ENCODE results near the gene SIX1. TPM values are rescaled to one million over a fixed set of nuclear protein-coding genes. Genes with fewer than 3 reads are reported as not detected.

The SIX1 gene
- 2.6 and 4.4 TPM in 2 replicates for polyA plus RNA-seq (2011; rRNA removed)
- polyA plus RNA-seq (2012; cell fraction: cytosol; rRNA removed), result 3.8 and 4.9 TPM in 2 replicates
- polyA plus RNA-seq (2012; cell fraction: nucleus; rRNA removed), result 4.2 and 6.7 TPM in 2 replicates
- polyA plus RNA-seq (2017; fragmentation: RNase III; extraction: RNeasy Plus Mini Kit Qiagen cat#74134 plus additional on column Dnase treatment), result 5.4 to 7.2 TPM (median 6.4 TPM) in 3 replicates
- polyA minus RNA-seq (2011; rRNA and poly(A)+ RNA removed), result 1.7 and 2.8 TPM in 2 replicates

DNA sequence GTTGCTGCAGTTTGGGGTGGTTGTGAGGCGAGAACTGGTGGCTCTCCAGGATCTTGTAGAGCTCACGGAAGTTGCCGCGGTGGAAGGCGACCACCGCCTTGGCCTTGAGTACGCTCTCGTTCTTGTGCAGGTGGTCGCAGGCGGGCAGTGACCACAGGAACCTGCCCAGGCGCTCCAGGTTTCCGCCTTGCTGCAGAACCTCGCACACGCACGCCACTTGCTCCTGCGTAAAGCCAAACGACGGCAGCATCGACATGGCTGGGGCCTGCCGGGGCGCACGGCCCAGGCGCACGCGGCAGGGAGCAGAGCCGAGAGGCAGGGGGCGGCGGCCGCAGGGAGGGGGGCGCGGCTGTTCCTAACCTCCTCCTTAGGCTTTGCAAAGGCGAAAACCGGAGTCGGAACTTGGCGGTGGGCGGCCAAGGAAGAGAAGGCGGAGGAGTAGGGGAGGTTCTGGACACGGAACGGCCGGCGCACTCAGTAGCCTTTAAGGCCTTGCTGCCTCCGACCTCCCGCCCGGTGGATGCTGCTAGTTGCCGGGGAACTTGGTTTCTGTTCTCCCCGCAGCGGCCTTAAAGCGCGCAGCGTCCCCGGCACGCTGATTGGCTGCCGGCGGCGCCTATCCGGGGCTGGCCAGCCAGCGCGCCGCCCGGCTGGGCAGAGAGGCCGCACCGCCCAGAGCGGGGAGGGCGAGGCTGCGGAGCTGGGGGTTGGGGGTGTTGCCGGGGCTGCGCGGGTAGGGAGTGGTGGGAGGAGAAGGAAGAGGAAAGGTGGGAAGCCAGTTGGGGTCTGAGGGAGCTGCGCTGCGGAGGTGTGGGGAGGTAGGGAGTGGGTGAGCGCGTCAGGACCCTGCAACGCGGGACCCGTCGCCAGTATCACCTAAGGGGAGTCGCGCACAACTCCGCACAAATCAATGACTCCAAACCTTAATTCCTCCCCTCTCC lies at the start of gene SIX1:
TSS of gene SIX1 (minus strand) at position 544 of the 941 bp plus-strand sequence. CDS start at position 256, 288 bp downstream.
- FAIRE-seq, result no peak
- ATAC-seq, result peak; percentile 89 to 96
- WGBS (ENCODE audit: missing lambda C conversion rate), result under 1% methylated on average over 45 of the region's 79 CpGs
- Histone ChIP-seq H3K9me3 (no peaks in the 10 kb centered on the region), H3K4me1 (peaks cover 18% of the 10 kb centered on the region; the same call in 1 of the 3 replicates), H3K4me3 (peak within 1 kb of the TSS; percentile 58), H3K4me2 (peak within 1 kb of the TSS; percentile 79), H3K27ac (peak within 1 kb of the TSS; percentile 65 to 87)
- ChIA-PET POLR2A (interaction anchor here (0.5 to 1.4 kb wide), 5 partner anchors 74 to 539 kb away, joined by 3 to 4 read pairs (median 3); partner anchors contain the start of genes SLC38A6 and TRMT5), CTCF (interaction anchor here (0.6 to 2.3 kb wide), 11 partner anchors 8 to 604 kb away, joined by 3 to 12 read pairs (median 5); no protein-coding TSS in a partner anchor)
- DNase-seq (ENCODE audit: low read depth in 1 of 2, low spot score in 1 of 2), result peak; percentile 93 to 95
- peak; percentile 88; the same call in 1 of the 2 replicates for TF ChIP-seq RNF2 (IDR thresholded peaks at IDR 0.05; ENCODE audit: borderline replicate concordance, low read depth)
- TF ChIP-seq, protein P1, sequence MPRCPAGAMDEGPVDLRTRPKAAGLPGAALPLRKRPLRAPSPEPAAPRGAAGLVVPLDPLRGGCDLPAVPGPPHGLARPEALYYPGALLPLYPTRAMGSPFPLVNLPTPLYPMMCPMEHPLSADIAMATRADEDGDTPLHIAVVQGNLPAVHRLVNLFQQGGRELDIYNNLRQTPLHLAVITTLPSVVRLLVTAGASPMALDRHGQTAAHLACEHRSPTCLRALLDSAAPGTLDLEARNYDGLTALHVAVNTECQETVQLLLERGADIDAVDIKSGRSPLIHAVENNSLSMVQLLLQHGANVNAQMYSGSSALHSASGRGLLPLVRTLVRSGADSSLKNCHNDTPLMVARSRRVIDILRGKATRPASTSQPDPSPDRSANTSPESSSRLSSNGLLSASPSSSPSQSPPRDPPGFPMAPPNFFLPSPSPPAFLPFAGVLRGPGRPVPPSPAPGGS (IDR thresholded peaks at IDR 0.05), result peak; percentile 67; the same call in 1 of the 3 replicates
- peak; percentile 89 for TF ChIP-seq HDAC2 (IDR thresholded peaks at IDR 0.05)
- TF ChIP-seq E2F6 (IDR thresholded peaks at IDR 0.05; ENCODE audit: borderline replicate concordance, low read depth), result peak; percentile 67
- TF ChIP-seq ATOH8 (CRISPR knock-in tag; IDR thresholded peaks at IDR 0.05; ENCODE audit: low read depth), result no peak
- TF ChIP-seq PHF8 (IDR thresholded peaks at IDR 0.05; ENCODE audit: borderline replicate concordance, low read depth), result peak; percentile 67; the same call in 1 of the 2 replicates
- TF ChIP-seq, protein P2, sequence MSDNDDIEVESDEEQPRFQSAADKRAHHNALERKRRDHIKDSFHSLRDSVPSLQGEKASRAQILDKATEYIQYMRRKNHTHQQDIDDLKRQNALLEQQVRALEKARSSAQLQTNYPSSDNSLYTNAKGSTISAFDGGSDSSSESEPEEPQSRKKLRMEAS (IDR thresholded peaks at IDR 0.05), result peak; percentile 80; the same call in 1 of the 2 replicates
- peak; percentile 33 to 83; a peak in 3 of 5 replicates for TF ChIP-seq JUN (IDR thresholded peaks at IDR 0.05)
- TF ChIP-seq PBX3 (IDR thresholded peaks at IDR 0.05), result peak; percentile 87; the same call in 1 of the 2 replicates
- TF ChIP-seq POLR2A (IDR thresholded peaks at IDR 0.05; ENCODE audit: low read length), result peak; percentile 94
- TF ChIP-seq EHMT2 (IDR thresholded peaks at IDR 0.05; ENCODE audit: low read depth), result no peak
- TF ChIP-seq MAZ (IDR thresholded peaks at IDR 0.05; ENCODE audit: borderline replicate concordance, low read depth, low read length), result no peak
- TF ChIP-seq GATA3 (IDR thresholded peaks at IDR 0.05; ENCODE audit: borderline replicate concordance), result no peak

DNA sequence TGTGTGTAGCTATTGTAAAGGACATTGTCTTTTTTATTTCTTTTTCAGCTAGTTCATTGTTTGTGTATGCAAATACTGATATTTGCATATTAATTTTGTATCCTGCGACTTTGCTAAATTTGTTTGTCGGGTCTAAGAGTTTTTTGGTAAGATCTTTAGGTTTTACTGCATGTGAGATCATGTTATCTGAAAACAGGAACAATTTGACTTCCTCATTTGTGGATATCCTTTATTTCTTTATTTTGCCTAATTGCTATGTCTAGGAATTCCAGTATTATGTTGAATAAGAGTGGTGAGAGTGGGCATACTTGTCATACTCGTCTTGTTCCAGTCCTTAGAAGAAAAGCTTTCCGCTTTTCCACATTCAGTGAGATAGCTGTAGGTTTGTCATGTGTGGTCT lies 46.0 kb upstream of the SIX1 start:
- Histone ChIP-seq H3K27ac (no peak overlapping the region), H3K4me1 (no peaks in the 10 kb centered on the region), H3K4me2 (no peak overlapping the region), H3K9me3 (peaks cover 2% of the 10 kb centered on the region; the same call in 1 of the 3 replicates), H3K4me3 (no peak overlapping the region)
- 45% methylated on average over 4 of the region's 4 CpGs for WGBS (ENCODE audit: missing lambda C conversion rate)
- CTCF ChIA-PET, result interaction anchor here (0.6 kb wide), 1 partner anchor 518 kb away, joined by 3 read pairs; no protein-coding TSS in a partner anchor
- no peak for FAIRE-seq
- TF ChIP-seq HDAC2 (IDR thresholded peaks at IDR 0.05), result no peak
- TF ChIP-seq HOXA7 (CRISPR knock-in tag; IDR thresholded peaks at IDR 0.05), result no peak
- TF ChIP-seq, protein P3, sequence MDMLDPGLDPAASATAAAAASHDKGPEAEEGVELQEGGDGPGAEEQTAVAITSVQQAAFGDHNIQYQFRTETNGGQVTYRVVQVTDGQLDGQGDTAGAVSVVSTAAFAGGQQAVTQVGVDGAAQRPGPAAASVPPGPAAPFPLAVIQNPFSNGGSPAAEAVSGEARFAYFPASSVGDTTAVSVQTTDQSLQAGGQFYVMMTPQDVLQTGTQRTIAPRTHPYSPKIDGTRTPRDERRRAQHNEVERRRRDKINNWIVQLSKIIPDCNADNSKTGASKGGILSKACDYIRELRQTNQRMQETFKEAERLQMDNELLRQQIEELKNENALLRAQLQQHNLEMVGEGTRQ (IDR thresholded peaks at IDR 0.05), result no peak
- no peak for TF ChIP-seq JUN (IDR thresholded peaks at IDR 0.05)
- no peak for TF ChIP-seq ZSCAN20 (CRISPR knock-in tag; IDR thresholded peaks at IDR 0.05)
- no peak for TF ChIP-seq FOSL2 (IDR thresholded peaks at IDR 0.05)
- TF ChIP-seq FOSL2 (CRISPR knock-in tag; IDR thresholded peaks at IDR 0.05), result no peak
- no peak for ATAC-seq
- DNase-seq (ENCODE audit: low read depth in 1 of 2, low spot score in 1 of 2), result no peak
- POLR2A ChIA-PET, result no interaction called here

All from A549 (cell line).